ENCODE results near the gene NEMF. TPM values are rescaled to one million over a fixed set of nuclear protein-coding genes. Genes with fewer than 3 reads are reported as not detected.
A peak's percentile ranks its signal among the peaks of the same experiment; 100 is the strongest.
"Not testable (repeated sequence)": the region's sequence is repeated elsewhere in the genome, so short reads cannot be mapped to it uniquely, and the experiment has no call there.

NEMF gene
- total RNA-seq, 1 experiment from 2014 or later, result 57.7 TPM

GRCh38 chr14:49875640-49876198 is 23.1 kb upstream of the NEMF start:
- Histone ChIP-seq H3K27me3 (ENCODE audit: insufficient read depth, low read length) (no peaks in the 10 kb centered on the region), H3K27ac (ENCODE audit: low read depth, low read length) (no peak overlapping the region), H3K4me2 (ENCODE audit: low read length) (peak overlapping the region; percentile 64), H3K36me3 (ENCODE audit: control insufficient read depth in 1 of 2, insufficient read depth in 2 of 2, low read length in 2 of 2) (no peaks in the 10 kb centered on the region), H3K79me2 (ENCODE audit: insufficient read depth, low read length) (no peaks in the 10 kb centered on the region), H3K4me3 (replicated peaks in 1 of 2; ENCODE audit: low read depth in 1 of 2, low read length in 2 of 2) (peak overlapping the region; percentile 16 to 27; a peak in 3 of 4 replicates), H3K9me2 (ENCODE audit: insufficient read depth) (no peaks in the 10 kb centered on the region), H3K9me3 (ENCODE audit: control insufficient read depth in 1 of 2, insufficient read depth in 1 of 2, low read depth in 1 of 2, low read length in 2 of 2) (no peaks in the 10 kb centered on the region), H3K4me1 (ENCODE audit: control insufficient read depth in 1 of 2, insufficient read depth in 2 of 2, low read length in 2 of 2) (peaks cover 24 to 59% of the 10 kb centered on the region in 2 experiments), H2AFZ (ENCODE audit: low read depth, low read length, poor library complexity, severe bottlenecking) (peak overlapping the region; percentile 81), H4K20me1 (ENCODE audit: insufficient read depth) (no peaks in the 10 kb centered on the region), H3K9ac (ENCODE audit: low read length) (peak overlapping the region; percentile 7; the same call in 1 of the 2 replicates)
- DNase-seq (ENCODE audit: low read depth, low spot score) (no peak), ATAC-seq (peak; percentile 27; the same call in 1 of the 2 replicates)
- RAD21 ChIA-PET (ENCODE audit: low non-redundant PET in 1 of 2, low total read pairs in 2 of 2, uncharacterized antibody in 2 of 2, unreplicated experiment in 2 of 2), result no interaction called here
- POLR2A ChIA-PET, result interaction anchor here (1.0 kb wide), 1 partner anchor 125 kb away, joined by 3 read pairs; no protein-coding TSS in a partner anchor
- intact Hi-C loops (cut with micrococcal nuclease), result no loop called here
- no TSS peak for BruUV-seq (replicated peaks)
- TF ChIP-seq SP1 (IDR thresholded peaks at IDR 0.05; ENCODE audit: low read depth), result no peak
- no peak for TF ChIP-seq ELF1 (IDR thresholded peaks at IDR 0.05; ENCODE audit: borderline replicate concordance, low read depth)
- TF ChIP-seq CEBPB (IDR thresholded peaks at IDR 0.05; ENCODE audit: low read depth), result peak; percentile 70; the same call in 1 of the 2 replicates
- TF ChIP-seq JUND (IDR thresholded peaks at IDR 0.05), result no peak
- no peak for TF ChIP-seq EZH2phosphoT487 (IDR thresholded peaks at IDR 0.05; ENCODE audit: borderline replicate concordance)
- CTCF ChIA-PET, result no interaction called here

GRCh38 chr14:49873548-49873947 is 21.0 kb upstream of the NEMF start:
- DNase-seq (ENCODE audit: low read depth, low spot score); H3K4me3 ChIP-seq (replicated peaks in 1 of 2; ENCODE audit: low read depth in 1 of 2, low read length in 2 of 2); H3K27ac ChIP-seq (ENCODE audit: low read depth, low read length); BruUV-seq (replicated peaks); ATAC-seq; H3K36me3 ChIP-seq (ENCODE audit: control insufficient read depth in 1 of 2, insufficient read depth in 2 of 2, low read length in 2 of 2); H3K9me2 ChIP-seq (ENCODE audit: insufficient read depth); H3K9me3 ChIP-seq (ENCODE audit: control insufficient read depth in 1 of 2, insufficient read depth in 1 of 2, low read depth in 1 of 2, low read length in 2 of 2); POLR2A ChIA-PET; H3K27me3 ChIP-seq (ENCODE audit: insufficient read depth, low read length); H3K79me2 ChIP-seq (ENCODE audit: insufficient read depth, low read length); intact Hi-C loops (cut with micrococcal nuclease); RAD21 ChIA-PET (ENCODE audit: low non-redundant PET in 1 of 2, low total read pairs in 2 of 2, uncharacterized antibody in 2 of 2, unreplicated experiment in 2 of 2); H3K9ac ChIP-seq (ENCODE audit: low read length); H4K20me1 ChIP-seq (ENCODE audit: insufficient read depth): not testable (repeated sequence)
- 0 out of 2 replicates have a peak, but pooled peaks have one; percentile 14 for TF ChIP-seq EGR1 (IDR thresholded peaks at IDR 0.05; ENCODE audit: low read depth)
- Histone ChIP-seq H2AFZ (ENCODE audit: low read depth, low read length, poor library complexity, severe bottlenecking) (peak overlapping the region; percentile 97), H3K4me2 (ENCODE audit: low read length) (peak overlapping the region; percentile 26; the same call in 1 of the 2 replicates), H3K4me1 (ENCODE audit: control insufficient read depth in 1 of 2, insufficient read depth in 2 of 2, low read length in 2 of 2) (peaks cover 22 to 55% of the 10 kb centered on the region in 2 experiments)
- CTCF ChIA-PET, result interaction anchor here (1.5 kb wide), 1 partner anchor 11 kb away, joined by 5 read pairs; no protein-coding TSS in a partner anchor
